WTC11 (cell line): ENCODE measurements around the gene MAPRE2. TPM values are rescaled to one million over a fixed set of nuclear protein-coding genes. Genes with fewer than 3 reads are reported as not detected.

Experiments
- ATAC-seq: fragments of 200-7000 bp; cut with Tn5 transposase; 2 replicates; pipeline ENCODE4 v1.10.0; 2021; ENCODE audit warnings: mild to moderate bottlenecking, moderate library complexity
- CTCF ChIA-PET: fragments of 300-600 bp; sonication (Branson Sonifier 250); formaldehyde crosslinking; loops from one replicate; lab custom pipeline; 2021; ENCODE audit warnings: antibody characterized with exemption; lab: Charles Lee
- POLR2A ChIA-PET: fragments of 350-600 bp; sonication (Branson Sonifier 250); formaldehyde crosslinking; loops from one replicate; lab custom pipeline; 2021; ENCODE audit warnings: antibody characterized with exemption; lab: Charles Lee
- DNase-seq: peaks from one replicate; pipeline ENCODE4 v3.0.0; 2021; ENCODE audit warnings: low spot score
- H3K27ac Mint-ChIP-seq: 2 replicates; pipeline ENCODE4 v1.8.0; 2021; ENCODE audit warnings: mixed read lengths
- H3K27me3 Mint-ChIP-seq: 2 replicates; pipeline ENCODE4 v1.8.0; 2021; ENCODE audit warnings: low read depth, mild to moderate bottlenecking, moderate library complexity, mixed read lengths
- H3K36me3 Mint-ChIP-seq: 2 replicates; pipeline ENCODE4 v1.8.0; 2021; ENCODE audit warnings: mixed read lengths
- H3K4me1 Mint-ChIP-seq: 2 replicates; pipeline ENCODE4 v1.8.0; 2022; ENCODE audit warnings: mixed read lengths
- H3K4me3 Mint-ChIP-seq: 2 replicates; pipeline ENCODE4 v1.8.0; 2021; ENCODE audit warnings: mild to moderate bottlenecking, moderate library complexity, mixed read lengths
- H3K9me3 Mint-ChIP-seq: 2 replicates; pipeline ENCODE4 v1.8.0; 2021; ENCODE audit warnings: mixed read lengths
- CBFB ChIP-seq: sonication (generic); formaldehyde crosslinking; IDR thresholded peaks from 2 replicates; pipeline ENCODE4 v1.8.1; 2022; ENCODE audit warnings: mild to moderate bottlenecking, low read depth, missing genetic modification reagents
- CREM ChIP-seq: sonication (generic); formaldehyde crosslinking; IDR thresholded peaks from 2 replicates; pipeline ENCODE4 v1.8.1; 2022; ENCODE audit warnings: mild to moderate bottlenecking, missing genetic modification reagents, moderate library complexity
- EMX1 ChIP-seq: fragments of 250-450 bp; sonication (Bioruptor Pico); IDR thresholded peaks from 2 replicates; pipeline ENCODE4 v1.8.0; 2021; ENCODE audit warnings: mild to moderate bottlenecking
- FOXK1 ChIP-seq: sonication (generic); formaldehyde crosslinking; IDR thresholded peaks from 2 replicates; pipeline ENCODE4 v1.8.0; 2022; ENCODE audit warnings: mild to moderate bottlenecking, moderate library complexity, missing genetic modification reagents
- HMGA2 ChIP-seq: fragments of 250-450 bp; sonication (Bioruptor Pico); IDR thresholded peaks from 2 replicates; pipeline ENCODE4 v1.4.0; 2021; ENCODE audit warnings: mild to moderate bottlenecking, moderate library complexity
- IRF2 ChIP-seq: sonication (generic); formaldehyde crosslinking; IDR thresholded peaks from 2 replicates; pipeline ENCODE4 v1.8.0; 2022; ENCODE audit warnings: low read depth, missing genetic modification reagents, borderline replicate concordance
- NFATC4 ChIP-seq: fragments of 250-450 bp; sonication (Bioruptor Pico); IDR thresholded peaks from 2 replicates; pipeline ENCODE4 v1.9.0; 2021; ENCODE audit warnings: mild to moderate bottlenecking
- PRRX2 ChIP-seq: fragments of 250-450 bp; sonication (Bioruptor Pico); IDR thresholded peaks from 2 replicates; pipeline ENCODE4 v1.8.0; 2021; ENCODE audit warnings: mild to moderate bottlenecking
- SP1 ChIP-seq: sonication (generic); formaldehyde crosslinking; conservative IDR thresholded peaks from 2 replicates; pipeline ENCODE4 v1.8.1; 2022; ENCODE audit warnings: missing genetic modification reagents
- TCF7 ChIP-seq: sonication (generic); formaldehyde crosslinking; IDR thresholded peaks from 2 replicates; pipeline ENCODE4 v1.8.0; 2022; ENCODE audit warnings: mild to moderate bottlenecking, low read depth, missing genetic modification reagents, moderate library complexity
- TEAD4 ChIP-seq: sonication (generic); formaldehyde crosslinking; IDR thresholded peaks from 2 replicates; pipeline ENCODE4 v1.8.0; 2022; ENCODE audit warnings: mild to moderate bottlenecking, missing genetic modification reagents
- TP53 ChIP-seq: sonication (generic); formaldehyde crosslinking; IDR thresholded peaks from 2 replicates; pipeline ENCODE4 v1.8.1; 2023; ENCODE audit warnings: mild to moderate bottlenecking, missing genetic modification reagents
- ZNF138 ChIP-seq: sonication (generic); formaldehyde crosslinking; conservative IDR thresholded peaks from 2 replicates; pipeline ENCODE4 v1.8.1; 2022; ENCODE audit warnings: mild to moderate bottlenecking, moderate library complexity, missing genetic modification reagents
- ZNF219 ChIP-seq: sonication (generic); formaldehyde crosslinking; IDR thresholded peaks from 2 replicates; pipeline ENCODE4 v1.8.0; 2023; ENCODE audit warnings: missing genetic modification reagents, mild to moderate bottlenecking, borderline replicate concordance
- ZNF423 ChIP-seq: fragments of 250-450 bp; sonication (Bioruptor Pico); IDR thresholded peaks from 2 replicates; pipeline ENCODE4 v2.1.2; 2022; ENCODE audit warnings: mild to moderate bottlenecking, moderate library complexity
- ZNF671 ChIP-seq: fragments of 250-450 bp; sonication (Bioruptor Pico); IDR thresholded peaks from 2 replicates; pipeline ENCODE4 v1.8.0; 2021; ENCODE audit warnings: mild to moderate bottlenecking
- total RNA-seq: library from RNA; stranded (reverse); gene quantifications from 3 replicates; pipeline ENCODE4 v1.2.3, GENCODE V29; 2021
- TF ChIP-seq, protein P1 (sequence below): fragments of 200-600 bp; IDR thresholded peaks from 2 replicates; pipeline ENCODE4 v1.8.0; 2022; ENCODE audit warnings: antibody characterized with exemption
- TF ChIP-seq, protein P2 (sequence below): sonication (generic); formaldehyde crosslinking; IDR thresholded peaks from 2 replicates; pipeline ENCODE4 v1.8.1; 2023; ENCODE audit warnings: mild to moderate bottlenecking, missing genetic modification reagents, moderate library complexity
- TF ChIP-seq, protein P3 (sequence below): sonication (generic); formaldehyde crosslinking; IDR thresholded peaks from 2 replicates; pipeline ENCODE4 v1.8.1; 2022; ENCODE audit warnings: low read depth, mild to moderate bottlenecking, moderate library complexity, missing genetic modification reagents, borderline replicate concordance
- TF ChIP-seq, protein P4 (sequence below): fragments of 250-450 bp; sonication (Bioruptor Pico); IDR thresholded peaks from 2 replicates; pipeline ENCODE4 v1.9.0; 2021; ENCODE audit warnings: moderate library complexity, mild to moderate bottlenecking, inconsistent platforms, borderline replicate concordance
- TF ChIP-seq, protein P5 (sequence below): sonication (generic); formaldehyde crosslinking; IDR thresholded peaks from 2 replicates; pipeline ENCODE4 v1.8.0; 2023; ENCODE audit warnings: mild to moderate bottlenecking, missing genetic modification reagents
- TF ChIP-seq, protein P6 (sequence below): sonication (generic); formaldehyde crosslinking; IDR thresholded peaks from 2 replicates; pipeline ENCODE4 v1.8.1; 2022; ENCODE audit warnings: missing genetic modification reagents, borderline replicate concordance

Gene MAPRE2
- total RNA-seq, 1 experiment from 2014 or later = 20.4 TPM

DNA sequence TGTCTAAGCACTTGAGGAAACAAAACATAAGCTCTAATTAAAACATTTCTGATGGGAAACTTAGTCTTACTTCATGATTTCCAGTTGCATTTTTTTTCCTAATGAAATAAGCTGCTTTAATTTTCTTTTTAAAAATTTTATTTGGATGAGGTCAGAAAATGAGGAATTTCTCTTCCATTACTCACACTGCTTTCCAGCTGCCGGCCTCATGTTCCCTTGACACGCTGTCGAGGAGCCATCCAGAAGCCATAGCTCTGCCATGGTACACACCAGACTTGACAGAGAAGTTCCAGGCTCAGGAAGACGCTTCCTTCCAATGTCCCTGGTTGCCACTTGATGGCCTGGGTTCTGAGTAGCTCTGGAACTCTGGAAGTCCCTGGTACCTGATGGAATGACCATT, 12.1 kb upstream of the MAPRE2 start:
- CTCF ChIA-PET = interaction anchor here (1.8 to 3.3 kb wide), 3 partner anchors 23 to 115 kb away, joined by 5 to 13 read pairs (median 12); no protein-coding TSS in a partner anchor

DNA sequence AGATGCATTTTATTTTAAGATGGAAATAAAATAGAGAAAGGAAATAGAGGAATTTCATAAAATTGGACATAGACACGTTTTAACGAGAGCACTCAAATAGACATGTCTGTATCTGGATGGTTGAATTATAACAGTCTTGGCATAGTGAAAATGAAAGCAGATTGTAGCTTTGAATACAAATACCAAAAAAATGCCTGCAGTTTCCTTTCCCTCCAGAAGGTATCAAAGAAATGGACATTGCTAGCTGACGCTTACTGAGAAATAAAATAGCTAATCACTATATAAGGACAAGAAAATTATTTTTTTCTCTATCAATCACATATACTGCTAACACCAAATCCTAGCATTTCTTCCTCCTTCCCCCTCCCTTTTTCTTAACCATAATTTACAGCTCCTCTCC, 11.4 kb upstream of the MAPRE2 start:
- no peaks in the 10 kb centered on the region for H3K36me3 Mint-ChIP-seq
- H3K27me3 Mint-ChIP-seq = no peaks in the 10 kb centered on the region
- H3K27ac Mint-ChIP-seq = no peak overlapping the region
- DNase-seq (no peak), ATAC-seq (no peak)
- no peak overlapping the region for H3K4me3 Mint-ChIP-seq
- CTCF ChIA-PET = interaction anchor here (0.5 to 3.3 kb wide), 4 partner anchors 24 to 114 kb away, joined by 4 to 13 read pairs (median 8); no protein-coding TSS in a partner anchor
- H3K4me1 Mint-ChIP-seq = peaks cover 16% of the 10 kb centered on the region
- TF ChIP-seq PRRX2 (CRISPR knock-in tag) (no peak), CREM (no peak), ZNF138 (CRISPR knock-in tag) (no peak), FOXK1 (CRISPR knock-in tag) (no peak), NFATC4 (no peak), TCF7 (CRISPR knock-in tag) (no peak), HMGA2 (CRISPR knock-in tag) (no peak), EMX1 (CRISPR knock-in tag) (no peak), ZNF423 (CRISPR knock-in tag) (no peak)
- TF ChIP-seq, protein P1, sequence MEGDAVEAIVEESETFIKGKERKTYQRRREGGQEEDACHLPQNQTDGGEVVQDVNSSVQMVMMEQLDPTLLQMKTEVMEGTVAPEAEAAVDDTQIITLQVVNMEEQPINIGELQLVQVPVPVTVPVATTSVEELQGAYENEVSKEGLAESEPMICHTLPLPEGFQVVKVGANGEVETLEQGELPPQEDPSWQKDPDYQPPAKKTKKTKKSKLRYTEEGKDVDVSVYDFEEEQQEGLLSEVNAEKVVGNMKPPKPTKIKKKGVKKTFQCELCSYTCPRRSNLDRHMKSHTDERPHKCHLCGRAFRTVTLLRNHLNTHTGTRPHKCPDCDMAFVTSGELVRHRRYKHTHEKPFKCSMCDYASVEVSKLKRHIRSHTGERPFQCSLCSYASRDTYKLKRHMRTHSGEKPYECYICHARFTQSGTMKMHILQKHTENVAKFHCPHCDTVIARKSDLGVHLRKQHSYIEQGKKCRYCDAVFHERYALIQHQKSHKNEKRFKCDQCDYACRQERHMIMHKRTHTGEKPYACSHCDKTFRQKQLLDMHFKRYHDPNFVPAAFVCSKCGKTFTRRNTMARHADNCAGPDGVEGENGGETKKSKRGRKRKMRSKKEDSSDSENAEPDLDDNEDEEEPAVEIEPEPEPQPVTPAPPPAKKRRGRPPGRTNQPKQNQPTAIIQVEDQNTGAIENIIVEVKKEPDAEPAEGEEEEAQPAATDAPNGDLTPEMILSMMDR = no peak
- TF ChIP-seq, protein P2, sequence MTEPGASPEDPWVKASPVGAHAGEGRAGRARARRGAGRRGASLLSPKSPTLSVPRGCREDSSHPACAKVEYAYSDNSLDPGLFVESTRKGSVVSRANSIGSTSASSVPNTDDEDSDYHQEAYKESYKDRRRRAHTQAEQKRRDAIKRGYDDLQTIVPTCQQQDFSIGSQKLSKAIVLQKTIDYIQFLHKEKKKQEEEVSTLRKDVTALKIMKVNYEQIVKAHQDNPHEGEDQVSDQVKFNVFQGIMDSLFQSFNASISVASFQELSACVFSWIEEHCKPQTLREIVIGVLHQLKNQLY = no peak
- TF ChIP-seq, protein P3, sequence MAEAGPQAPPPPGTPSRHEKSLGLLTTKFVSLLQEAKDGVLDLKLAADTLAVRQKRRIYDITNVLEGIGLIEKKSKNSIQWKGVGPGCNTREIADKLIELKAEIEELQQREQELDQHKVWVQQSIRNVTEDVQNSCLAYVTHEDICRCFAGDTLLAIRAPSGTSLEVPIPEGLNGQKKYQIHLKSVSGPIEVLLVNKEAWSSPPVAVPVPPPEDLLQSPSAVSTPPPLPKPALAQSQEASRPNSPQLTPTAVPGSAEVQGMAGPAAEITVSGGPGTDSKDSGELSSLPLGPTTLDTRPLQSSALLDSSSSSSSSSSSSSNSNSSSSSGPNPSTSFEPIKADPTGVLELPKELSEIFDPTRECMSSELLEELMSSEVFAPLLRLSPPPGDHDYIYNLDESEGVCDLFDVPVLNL (CRISPR knock-in tag) = no peak
- POLR2A ChIA-PET = interaction anchor here (1.2 kb wide), 1 partner anchor 8 kb away, joined by 3 read pairs; no protein-coding TSS in a partner anchor
- H3K9me3 Mint-ChIP-seq = no peaks in the 10 kb centered on the region

More for the DNA sequence above, 12.1 kb upstream of the MAPRE2 start:
- ATAC-seq (no peak), DNase-seq (no peak)
- Mint-ChIP-seq H3K27me3 (no peaks in the 10 kb centered on the region), H3K4me3 (no peak overlapping the region), H3K9me3 (no peaks in the 10 kb centered on the region), H3K36me3 (no peaks in the 10 kb centered on the region), H3K4me1 (peaks cover 16% of the 10 kb centered on the region), H3K27ac (no peak overlapping the region)
- TF ChIP-seq SP1 (CRISPR knock-in tag) (no peak), TP53 (CRISPR knock-in tag) (no peak), ZNF671 (CRISPR knock-in tag) (no peak), IRF2 (CRISPR knock-in tag) (no peak), CBFB (CRISPR knock-in tag) (no peak), TEAD4 (CRISPR knock-in tag) (no peak), ZNF423 (CRISPR knock-in tag) (no peak), ZNF219 (CRISPR knock-in tag) (no peak)
- TF ChIP-seq, protein P4, sequence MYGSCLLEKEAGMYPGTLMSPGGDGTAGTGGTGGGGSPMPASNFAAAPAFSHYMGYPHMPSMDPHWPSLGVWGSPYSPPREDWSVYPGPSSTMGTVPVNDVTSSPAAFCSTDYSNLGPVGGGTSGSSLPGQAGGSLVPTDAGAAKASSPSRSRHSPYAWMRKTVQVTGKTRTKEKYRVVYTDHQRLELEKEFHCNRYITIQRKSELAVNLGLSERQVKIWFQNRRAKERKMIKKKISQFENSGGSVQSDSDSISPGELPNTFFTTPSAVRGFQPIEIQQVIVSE (CRISPR knock-in tag) = no peak
- TF ChIP-seq, protein P5, sequence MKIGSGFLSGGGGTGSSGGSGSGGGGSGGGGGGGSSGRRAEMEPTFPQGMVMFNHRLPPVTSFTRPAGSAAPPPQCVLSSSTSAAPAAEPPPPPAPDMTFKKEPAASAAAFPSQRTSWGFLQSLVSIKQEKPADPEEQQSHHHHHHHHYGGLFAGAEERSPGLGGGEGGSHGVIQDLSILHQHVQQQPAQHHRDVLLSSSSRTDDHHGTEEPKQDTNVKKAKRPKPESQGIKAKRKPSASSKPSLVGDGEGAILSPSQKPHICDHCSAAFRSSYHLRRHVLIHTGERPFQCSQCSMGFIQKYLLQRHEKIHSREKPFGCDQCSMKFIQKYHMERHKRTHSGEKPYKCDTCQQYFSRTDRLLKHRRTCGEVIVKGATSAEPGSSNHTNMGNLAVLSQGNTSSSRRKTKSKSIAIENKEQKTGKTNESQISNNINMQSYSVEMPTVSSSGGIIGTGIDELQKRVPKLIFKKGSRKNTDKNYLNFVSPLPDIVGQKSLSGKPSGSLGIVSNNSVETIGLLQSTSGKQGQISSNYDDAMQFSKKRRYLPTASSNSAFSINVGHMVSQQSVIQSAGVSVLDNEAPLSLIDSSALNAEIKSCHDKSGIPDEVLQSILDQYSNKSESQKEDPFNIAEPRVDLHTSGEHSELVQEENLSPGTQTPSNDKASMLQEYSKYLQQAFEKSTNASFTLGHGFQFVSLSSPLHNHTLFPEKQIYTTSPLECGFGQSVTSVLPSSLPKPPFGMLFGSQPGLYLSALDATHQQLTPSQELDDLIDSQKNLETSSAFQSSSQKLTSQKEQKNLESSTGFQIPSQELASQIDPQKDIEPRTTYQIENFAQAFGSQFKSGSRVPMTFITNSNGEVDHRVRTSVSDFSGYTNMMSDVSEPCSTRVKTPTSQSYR (CRISPR knock-in tag) = no peak
- TF ChIP-seq, protein P2 = no peak
- TF ChIP-seq, protein P6, sequence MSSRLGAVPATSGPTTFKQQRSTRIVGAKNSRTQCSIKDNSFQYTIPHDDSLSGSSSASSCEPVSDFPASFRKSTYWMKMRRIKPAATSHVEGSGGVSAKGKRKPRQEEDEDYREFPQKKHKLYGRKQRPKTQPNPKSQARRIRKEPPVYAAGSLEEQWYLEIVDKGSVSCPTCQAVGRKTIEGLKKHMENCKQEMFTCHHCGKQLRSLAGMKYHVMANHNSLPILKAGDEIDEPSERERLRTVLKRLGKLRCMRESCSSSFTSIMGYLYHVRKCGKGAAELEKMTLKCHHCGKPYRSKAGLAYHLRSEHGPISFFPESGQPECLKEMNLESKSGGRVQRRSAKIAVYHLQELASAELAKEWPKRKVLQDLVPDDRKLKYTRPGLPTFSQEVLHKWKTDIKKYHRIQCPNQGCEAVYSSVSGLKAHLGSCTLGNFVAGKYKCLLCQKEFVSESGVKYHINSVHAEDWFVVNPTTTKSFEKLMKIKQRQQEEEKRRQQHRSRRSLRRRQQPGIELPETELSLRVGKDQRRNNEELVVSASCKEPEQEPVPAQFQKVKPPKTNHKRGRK = no peak
- TF ChIP-seq, protein P3 (CRISPR knock-in tag) = no peak
- POLR2A ChIA-PET = interaction anchor here (0.6 to 1.2 kb wide), 2 partner anchors 9 to 120 kb away, joined by 3 read pairs; no protein-coding TSS in a partner anchor
